DMS 273 (cell line): ENCODE measurements around the gene PYDC1.
"Not testable (repeated sequence)": the region's sequence is repeated elsewhere in the genome, so short reads cannot be mapped to it uniquely, and the experiment has no call there.

Experiments
- DNase-seq: peaks from one replicate; lab custom pipeline; 2025; ENCODE audit not compliant: unreplicated experiment; lab: John Stamatoyannopoulos, UW

Gene PYDC1

GRCh38 chr16:31181102-31181830, 35.7 kb downstream of the PYDC1 start:
- no peak for DNase-seq

- DNase-seq, result peak; percentile 94
Observed at GRCh38 chr16:31179747-31180459, 37.0 kb downstream of the PYDC1 start, which contains the start of gene FUS. FUS (plus strand) TSS chr16:31180139; CDS start chr16:31180215, 76 bp downstream.

- DNase-seq, result no peak
Observed at GRCh38 chr16:31179219-31179746, 37.7 kb downstream of the PYDC1 start.

GRCh38 chr16:31177136-31177535, 39.8 kb downstream of the PYDC1 start:
- DNase-seq, result no peak

- DNase-seq, result not testable (repeated sequence)
Observed at GRCh38 chr16:31170048-31170447, 46.9 kb downstream of the PYDC1 start.

DNA sequence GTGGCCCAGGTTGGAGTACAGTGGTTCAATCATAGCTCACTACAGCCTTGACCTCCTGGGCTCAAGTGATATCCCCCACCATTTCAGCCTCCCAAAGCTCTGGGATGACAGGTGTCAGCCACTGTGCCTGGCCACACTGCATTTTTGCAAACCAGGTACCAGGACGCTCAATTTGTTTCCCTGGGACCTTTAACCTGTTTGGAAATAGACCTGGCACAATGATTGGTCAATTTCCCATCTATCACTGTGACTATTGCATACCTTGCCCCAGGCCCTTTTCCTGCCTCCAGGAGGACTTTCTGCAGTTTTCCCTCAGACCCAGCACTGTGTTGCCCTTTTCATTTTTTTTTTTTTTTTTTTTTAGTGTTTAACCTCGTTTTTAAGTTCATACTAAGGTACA, 48.1 kb downstream of the PYDC1 start:
- no peak for DNase-seq

GRCh38 chr16:31167315-31167714, 49.6 kb downstream of the PYDC1 start:
- DNase-seq, result no peak
